ENCODE data around the gene MPP2. TPM values are rescaled to one million over a fixed set of nuclear protein-coding genes. Genes with fewer than 3 reads are reported as not detected.

MPP2 gene
- total and polyA plus RNA-seq, 2 of the 13 experiments (the other 11 are each of a cell fraction or from before 2014, with no cell fraction given) = 0.20 to 1.7 TPM

GRCh38 chr17:43900183-43900857, 7.0 kb downstream of the MPP2 start:
- FAIRE-seq (no peak), ATAC-seq (peak; percentile 91), DNase-seq (ENCODE audit: low spot score) (peak; percentile 63)
- CTCF ChIA-PET (ENCODE audit: low intra/inter-chr PET ratio, low total read pairs) = no interaction called here
- no peak overlapping the region for H3K9ac ChIP-seq (ENCODE audit: insufficient read depth, low read depth, low read length)
- 26% methylated on average over 17 of the region's 31 CpGs for WGBS (ENCODE audit: low lambda C conversion rate)
- BruUV-seq (replicated peaks) = no TSS peak
- H2AFZ ChIP-seq (ENCODE audit: low read length) = no peak overlapping the region
- in situ Hi-C loops (cut with HindIII; ENCODE audit: extremely low pct_ligation_motif_present, low pct_unique_long_range_greater_than_20kb) (no loop called here), intact Hi-C loops (cut with micrococcal nuclease; ENCODE audit: unreplicated experiment) (no loop called here)
- peak overlapping the region in 1 of 3 experiments; percentile 51; a peak in 1 of 6 replicates for H3K4me3 ChIP-seq (replicated peaks in 1 of 3; ENCODE audit: insufficient read depth in 1 of 3, low read depth in 2 of 3, low read length in 3 of 3)
- peak overlapping the region; percentile 32 for H3K4me2 ChIP-seq (ENCODE audit: low read depth, low read length)
- H3K4me1 ChIP-seq (ENCODE audit: insufficient read depth, low read length) = peaks cover 12% of the 10 kb centered on the region
- H4K20me1 ChIP-seq (ENCODE audit: insufficient read depth, low read length) = peaks cover 2% of the 10 kb centered on the region; the same call in 1 of the 2 replicates
- H3K9me3 ChIP-seq (ENCODE audit: low read length) = no peaks in the 10 kb centered on the region
- no peak overlapping the region for H3K27ac ChIP-seq (ENCODE audit: extremely low read length, insufficient read depth, low read length)
- no peaks in the 10 kb centered on the region for H3K79me2 ChIP-seq (ENCODE audit: insufficient read depth, low read length)
- H3K36me3 ChIP-seq (replicated peaks in 1 of 2; ENCODE audit: control insufficient read depth in 1 of 2, insufficient read depth in 2 of 2, low read length in 2 of 2) = no peaks in the 10 kb centered on the region
- peaks cover 11 to 74% of the 10 kb centered on the region in 2 experiments; a peak in 4 of 5 replicates for H3K27me3 ChIP-seq (ENCODE audit: control insufficient read depth in 1 of 2, insufficient read depth in 2 of 2, low read length in 2 of 2)
- POLR2A ChIA-PET = no interaction called here
- TF ChIP-seq ZBTB20 (CRISPR knock-in tag; IDR thresholded peaks at IDR 0.05; ENCODE audit: borderline replicate concordance, low read depth) (no peak), MTERF4 (CRISPR knock-in tag; IDR thresholded peaks at IDR 0.05) (no peak), HIVEP1 (CRISPR knock-in tag; IDR thresholded peaks at IDR 0.05) (0 out of 2 replicates have a peak, but pooled peaks have one; percentile 30), HNF4A (CRISPR knock-in tag; IDR thresholded peaks at IDR 0.05) (no peak), BCLAF1 (IDR thresholded peaks at IDR 0.05) (no peak), GFI1 (CRISPR knock-in tag; IDR thresholded peaks at IDR 0.05; ENCODE audit: borderline replicate concordance) (no peak), ZNF510 (CRISPR knock-in tag; IDR thresholded peaks at IDR 0.05; ENCODE audit: low read depth) (no peak), PCBP1 (IDR thresholded peaks at IDR 0.05; ENCODE audit: borderline replicate concordance, low read depth, low read length) (0 out of 2 replicates have a peak, but pooled peaks have one; percentile 46), CHD2 (IDR thresholded peaks at IDR 0.05; ENCODE audit: low read depth, low read length) (no peak), IKZF5 (CRISPR knock-in tag; IDR thresholded peaks at IDR 0.05) (no peak), TFDP1 (CRISPR knock-in tag; IDR thresholded peaks at IDR 0.05; ENCODE audit: borderline replicate concordance) (peak; percentile 67; the same call in 1 of the 2 replicates), THAP9 (CRISPR knock-in tag; IDR thresholded peaks at IDR 0.05; ENCODE audit: borderline replicate concordance) (peak; percentile 29; the same call in 1 of the 2 replicates), ZNF615 (CRISPR knock-in tag; IDR thresholded peaks at IDR 0.05; ENCODE audit: borderline replicate concordance) (no peak), ZNF350 (CRISPR knock-in tag; IDR thresholded peaks at IDR 0.05; ENCODE audit: borderline replicate concordance, low read depth) (0 out of 2 replicates have a peak, but pooled peaks have one; percentile 23)

All from HepG2 (cell line).